ENCODE data around the gene SPRR2F. TPM values are rescaled to one million over a fixed set of nuclear protein-coding genes. Genes with fewer than 3 reads are reported as not detected.

SPRR2F gene
- total and polyA plus RNA-seq, 2 donors (not counting 1 experiment from before 2014, with no cell fraction given) = not detected

GRCh38 chr1:153141377-153141776 is 28.1 kb upstream of the SPRR2F start:
- H3K27me3 Mint-ChIP-seq = peaks cover 27% of the 10 kb centered on the region
- no peak overlapping the region for H3K4me2 ChIP-seq (replicated peaks; ENCODE audit: low read depth, low read length, poor library complexity, severe bottlenecking)
- 100% methylated on average over 2 of the region's 3 CpGs for WGBS (ENCODE audit: insufficient coverage)

GRCh38 chr1:153140484-153140883 is 27.2 kb upstream of the SPRR2F start:
- no peaks in the 10 kb centered on the region for H4K20me1 ChIP-seq (ENCODE audit: control insufficient read depth, insufficient read depth, low read length, poor library complexity, severe bottlenecking)
- H3K4me3 Mint-ChIP-seq = no peak overlapping the region
- H3K9me3 Mint-ChIP-seq (ENCODE audit: insufficient read depth) = no peaks in the 10 kb centered on the region
- ChIA-PET CTCF (no interaction called here), POLR2A (no interaction called here)
- ATAC-seq (ENCODE audit: low read depth) = no peak
- no peak overlapping the region for H3K27ac ChIP-seq (ENCODE audit: low read length in 2 of 2)
- no peak for TF ChIP-seq EZH2 (IDR thresholded peaks at IDR 0.05; ENCODE audit: borderline replicate concordance, insufficient read depth, low read depth, low read length, poor library complexity, severe bottlenecking)
- no peak for TF ChIP-seq CTCF (IDR thresholded peaks at IDR 0.05)
- no peak overlapping the region for H3K9ac ChIP-seq (ENCODE audit: low read length)
- no peaks in the 10 kb centered on the region for H3K36me3 ChIP-seq (replicated peaks in 1 of 2; ENCODE audit: control extremely low read depth in 1 of 2, control insufficient read depth in 1 of 2, extremely low read depth in 1 of 2, insufficient read depth in 2 of 2, low read length in 1 of 2)
- H3K4me2 ChIP-seq (replicated peaks; ENCODE audit: low read depth, low read length, poor library complexity, severe bottlenecking) = no peak overlapping the region
- no peak overlapping the region for H3K27ac Mint-ChIP-seq
- H3K27me3 ChIP-seq (replicated peaks in 1 of 4; ENCODE audit: control extremely low read depth in 1 of 4, control insufficient read depth in 3 of 4, insufficient read depth in 4 of 4, low read length in 3 of 4) = peaks cover 0 to 4% (median 0%) of the 10 kb centered on the region in 4 experiments
- intact Hi-C loops (cut with micrococcal nuclease) = no loop called here
- no peak for DNase-seq
- no peak overlapping the region for H2AFZ ChIP-seq (ENCODE audit: insufficient read depth, low read depth, low read length, poor library complexity, severe bottlenecking)
- WGBS (ENCODE audit: insufficient coverage) = 50% methylated on average over 2 of the region's 3 CpGs
- peaks cover 26% of the 10 kb centered on the region for H3K27me3 Mint-ChIP-seq
- H3K4me1 Mint-ChIP-seq = no peaks in the 10 kb centered on the region
- H3K9me3 ChIP-seq (ENCODE audit: control extremely low read depth in 1 of 3, control insufficient read depth in 2 of 3, insufficient read depth in 1 of 3, low read length in 2 of 3) = no peaks in the 10 kb centered on the region
- H3K79me2 ChIP-seq (ENCODE audit: control insufficient read depth, insufficient read depth, low read length) = no peaks in the 10 kb centered on the region
- no peak overlapping the region for H3K4me3 ChIP-seq (ENCODE audit: control extremely low read depth in 1 of 5, extremely low read depth in 1 of 5, insufficient read depth in 1 of 5, low read depth in 2 of 5, low read length in 4 of 5)
- H3K4me1 ChIP-seq (ENCODE audit: control insufficient read depth in 2 of 2, insufficient read depth in 2 of 2, low read length in 2 of 2) = no peaks in the 10 kb centered on the region

More at GRCh38 chr1:153141377-153141776, 28.1 kb upstream of the SPRR2F start:
- no peaks in the 10 kb centered on the region for H3K4me1 ChIP-seq (ENCODE audit: control insufficient read depth in 2 of 2, insufficient read depth in 2 of 2, low read length in 2 of 2)
- POLR2A ChIA-PET = no interaction called here
- H3K27ac ChIP-seq (ENCODE audit: low read length in 2 of 2) = no peak overlapping the region
- H4K20me1 ChIP-seq (ENCODE audit: control insufficient read depth, insufficient read depth, low read length, poor library complexity, severe bottlenecking) = no peaks in the 10 kb centered on the region
- Mint-ChIP-seq H3K27ac (no peak overlapping the region), H3K4me3 (no peak overlapping the region), H3K9me3 (ENCODE audit: insufficient read depth) (no peaks in the 10 kb centered on the region), H3K4me1 (no peaks in the 10 kb centered on the region)
- no peak overlapping the region for H2AFZ ChIP-seq (ENCODE audit: insufficient read depth, low read depth, low read length, poor library complexity, severe bottlenecking)
- no peak overlapping the region for H3K9ac ChIP-seq (ENCODE audit: low read length)
- H3K79me2 ChIP-seq (ENCODE audit: control insufficient read depth, insufficient read depth, low read length) = no peaks in the 10 kb centered on the region
- ATAC-seq (ENCODE audit: low read depth) (no peak), DNase-seq (no peak)
- no peaks in the 10 kb centered on the region for H3K9me3 ChIP-seq (ENCODE audit: control extremely low read depth in 1 of 3, control insufficient read depth in 2 of 3, insufficient read depth in 1 of 3, low read length in 2 of 3)
- CTCF ChIA-PET = no interaction called here
- intact Hi-C loops (cut with micrococcal nuclease) = no loop called here
- H3K27me3 ChIP-seq (replicated peaks in 1 of 4; ENCODE audit: control extremely low read depth in 1 of 4, control insufficient read depth in 3 of 4, insufficient read depth in 4 of 4, low read length in 3 of 4) = peaks cover 0 to 3% (median 0%) of the 10 kb centered on the region in 4 experiments
- H3K4me3 ChIP-seq (ENCODE audit: control extremely low read depth in 1 of 5, extremely low read depth in 1 of 5, insufficient read depth in 1 of 5, low read depth in 2 of 5, low read length in 4 of 5) = no peak overlapping the region
- no peaks in the 10 kb centered on the region for H3K36me3 ChIP-seq (replicated peaks in 1 of 2; ENCODE audit: control extremely low read depth in 1 of 2, control insufficient read depth in 1 of 2, extremely low read depth in 1 of 2, insufficient read depth in 2 of 2, low read length in 1 of 2)
- TF ChIP-seq EZH2 (IDR thresholded peaks at IDR 0.05; ENCODE audit: borderline replicate concordance, insufficient read depth, low read depth, low read length, poor library complexity, severe bottlenecking) (no peak), CTCF (IDR thresholded peaks at IDR 0.05) (no peak)

Measured in B cell (primary cell).